ENCODE results near the gene LIG1.
A peak's percentile ranks its signal among the peaks of the same experiment; 100 is the strongest.

The LIG1 gene

DNA sequence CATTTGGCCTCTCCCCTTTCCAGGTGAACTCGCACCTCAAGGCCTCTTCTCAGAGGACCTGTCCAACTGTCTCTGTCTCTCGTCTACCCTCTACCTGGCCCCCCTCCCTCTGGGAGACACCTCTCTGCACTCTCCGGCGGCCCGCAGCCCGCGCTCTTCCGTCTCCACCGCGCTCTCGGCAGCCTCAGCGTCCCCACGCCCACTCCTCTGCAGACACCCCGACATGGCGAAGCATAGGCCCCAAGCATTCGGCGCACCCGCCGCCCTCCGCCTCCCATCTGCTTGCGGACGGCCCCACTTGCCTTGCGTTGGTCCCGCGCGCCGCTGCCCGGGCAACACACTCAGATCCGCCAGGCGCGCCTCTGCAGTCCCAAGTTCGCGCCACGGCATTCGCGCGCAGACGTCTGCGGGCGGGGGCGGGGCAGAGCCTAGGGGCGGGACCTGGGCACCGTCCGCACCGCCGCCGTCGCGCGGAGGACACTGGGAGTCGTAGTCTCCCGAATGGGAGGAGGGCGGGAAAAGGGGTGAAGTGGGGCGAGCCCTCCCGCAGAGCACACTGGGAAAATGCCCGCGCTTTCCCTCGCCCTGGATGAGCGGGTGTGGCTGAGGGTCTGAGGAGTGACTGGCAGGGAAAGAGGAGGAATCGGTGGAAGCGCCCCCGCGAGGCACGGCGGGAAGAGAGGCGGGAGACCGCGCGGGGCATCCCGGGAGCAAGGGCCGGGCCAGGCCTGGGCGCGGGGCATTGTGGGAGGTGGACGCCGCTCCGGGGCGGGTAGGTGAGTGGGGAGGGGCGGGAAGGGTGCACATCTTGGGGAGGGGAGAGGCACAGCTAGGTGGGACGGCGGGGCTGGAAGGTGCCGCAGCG lies at the start of gene LIG1, which contains the start of gene ZSWIM9:
Gene LIG1, minus strand, starts transcription at position 406 of the 865 bp plus-strand sequence. CDS start 4,778 bp downstream, outside the sequence.
Gene ZSWIM9, plus strand, starts transcription at position 742 of the 865 bp plus-strand sequence. CDS start 1,123 bp downstream, outside the sequence.
- peak; percentile 97 for DNase-seq

DNA sequence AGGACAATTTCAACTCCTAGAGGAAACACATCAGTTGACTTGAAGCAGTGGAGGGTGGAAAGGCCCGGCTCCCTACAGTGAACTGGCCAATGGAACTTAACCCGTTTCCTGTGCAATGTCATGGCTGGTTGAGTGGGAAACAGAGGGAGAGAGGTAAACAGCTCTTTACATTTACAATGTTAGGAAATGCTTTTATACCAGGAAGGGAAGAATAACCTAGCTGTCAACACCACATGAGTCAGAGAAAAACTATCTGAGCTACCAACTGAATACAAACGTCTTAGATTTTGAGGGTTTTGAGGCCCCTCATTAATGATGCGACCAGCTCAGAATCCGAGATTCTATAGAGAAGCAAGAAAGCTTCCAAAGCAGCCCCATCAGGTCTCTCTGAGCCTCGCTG lies 48.9 kb upstream of the LIG1 start:
- DNase-seq = peak; percentile 41

DNA sequence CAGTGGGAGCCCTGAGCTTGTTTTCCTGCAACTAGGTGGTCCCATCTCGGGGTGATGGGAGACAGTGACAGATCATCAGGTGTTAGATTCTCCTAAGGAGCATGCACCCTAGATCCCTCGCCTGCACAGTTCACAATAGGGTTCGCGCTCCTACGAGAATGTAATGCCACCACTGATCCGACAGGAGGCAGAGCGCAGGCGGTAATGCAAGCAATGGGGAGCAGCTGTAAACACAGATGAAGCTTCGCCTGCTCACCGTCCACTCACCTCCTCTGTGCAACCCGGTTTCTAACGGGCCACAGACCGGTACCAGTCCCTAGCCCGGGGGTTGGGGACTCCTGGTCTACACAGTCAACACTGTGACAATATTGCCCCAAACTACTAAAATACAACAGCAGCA lies 46.8 kb upstream of the LIG1 start:
- no peak for DNase-seq

DNA sequence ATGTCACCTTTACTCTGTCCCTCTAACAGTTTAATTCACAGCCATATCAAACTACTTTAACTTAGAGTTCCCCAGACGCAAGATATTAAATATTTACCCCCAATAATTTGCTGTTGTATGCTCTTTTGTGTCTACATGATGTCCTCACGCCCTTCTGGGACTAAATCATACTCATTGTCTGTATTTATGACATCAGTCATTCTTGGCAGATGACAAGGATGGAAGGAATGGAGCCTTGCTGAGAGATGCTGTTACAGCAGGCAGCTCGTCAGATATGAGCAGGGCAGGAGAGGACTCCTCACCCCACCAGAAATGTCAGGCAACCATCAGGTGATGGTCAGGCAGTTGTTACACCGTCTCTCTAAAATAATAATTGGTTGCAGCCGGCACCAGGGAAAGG lies 43.8 kb upstream of the LIG1 start:
- no peak for DNase-seq

DNA sequence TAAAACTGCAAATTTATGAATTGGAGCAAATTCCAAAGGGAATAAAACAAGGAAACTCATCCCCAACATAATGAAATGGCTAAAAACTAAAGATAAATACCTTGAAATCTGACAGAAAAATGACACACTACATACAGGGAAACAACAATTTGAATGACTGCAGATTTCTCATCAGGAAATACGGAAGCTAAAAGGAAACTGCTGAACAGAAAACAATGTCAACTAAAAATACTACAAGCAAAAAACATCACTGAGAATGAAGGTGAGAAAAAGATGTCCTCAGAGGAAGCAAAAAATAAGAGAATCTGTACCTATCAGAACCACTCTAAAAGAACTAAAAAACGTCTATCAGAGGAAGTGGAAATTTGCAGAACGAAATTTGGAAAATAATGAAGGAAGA lies 39.9 kb upstream of the LIG1 start:
- DNase-seq = no peak

DNA sequence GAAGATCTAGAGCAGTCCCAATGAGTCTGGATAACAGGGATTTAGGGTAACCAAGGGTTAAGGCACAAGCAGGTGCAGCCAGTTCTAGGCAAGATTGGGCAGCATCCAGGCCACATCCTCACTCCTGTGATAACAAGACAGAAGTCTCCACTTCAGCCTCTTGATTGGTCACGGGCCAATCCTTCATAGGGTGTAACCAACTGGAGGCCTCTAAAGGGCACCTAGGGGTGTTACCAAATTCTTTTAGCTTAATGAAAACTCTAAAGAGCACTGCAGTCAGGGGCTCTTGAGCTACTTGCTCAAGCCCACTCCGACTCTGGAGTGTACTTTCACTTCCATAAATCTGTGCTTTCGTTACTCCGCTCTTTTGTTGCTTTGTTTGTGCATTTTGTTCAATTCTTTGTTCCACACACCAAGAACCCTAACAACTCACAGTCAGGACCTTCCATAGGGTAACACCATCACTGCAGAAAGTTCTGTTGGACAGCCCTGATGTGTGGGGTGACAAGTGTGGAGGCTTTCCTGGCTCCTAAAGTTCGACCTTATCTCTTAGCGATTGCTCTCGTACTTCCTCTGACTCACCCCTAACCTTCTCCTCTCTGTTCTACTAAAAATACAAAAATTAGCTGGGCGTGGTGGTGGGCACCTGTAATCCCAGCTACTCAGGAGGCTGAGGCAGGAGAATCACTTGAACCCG lies 36.4 kb upstream of the LIG1 start:
- DNase-seq = peak; percentile 58

DNA sequence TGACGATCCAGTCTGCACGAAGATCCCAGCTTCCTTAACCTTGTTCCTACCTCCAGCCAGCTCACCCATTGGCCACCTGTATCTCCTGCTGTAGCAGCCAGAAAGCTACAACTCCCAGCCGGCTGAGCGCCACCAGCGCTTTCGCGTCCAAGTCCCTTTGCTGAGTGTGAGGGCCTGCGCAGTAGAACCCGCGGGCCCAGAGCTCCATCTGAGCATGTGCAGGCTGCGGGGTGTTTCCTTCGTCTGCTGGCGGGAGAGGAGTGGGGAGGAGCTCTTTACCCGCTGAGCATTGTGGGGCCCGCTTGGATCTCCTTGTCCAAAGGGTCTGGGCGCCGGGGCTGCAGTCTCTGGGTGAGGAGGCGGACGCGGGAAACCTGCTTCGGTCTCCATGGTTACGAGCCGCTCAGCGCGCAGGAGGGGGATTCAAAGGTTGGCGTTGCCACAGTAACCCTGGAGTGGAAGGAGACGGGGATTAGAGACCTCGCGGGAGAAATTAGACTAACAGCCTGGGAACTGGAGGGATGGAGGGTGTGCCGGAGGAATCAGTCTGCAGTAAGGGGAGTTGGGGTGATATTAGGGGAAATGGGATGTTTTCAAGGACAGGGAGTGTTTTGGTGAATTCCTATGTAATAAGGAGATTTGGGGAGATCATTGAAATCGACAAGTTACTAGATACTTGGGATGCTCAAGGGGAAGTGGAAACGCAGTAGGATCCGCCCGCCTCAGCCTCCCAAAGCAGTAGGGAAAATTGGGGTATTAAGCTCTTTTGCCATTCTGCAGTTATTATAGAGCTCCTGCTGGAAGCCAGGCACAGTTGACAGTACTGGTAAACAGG lies 33.9 kb upstream of the LIG1 start:
- peak; percentile 97 for DNase-seq

DNA sequence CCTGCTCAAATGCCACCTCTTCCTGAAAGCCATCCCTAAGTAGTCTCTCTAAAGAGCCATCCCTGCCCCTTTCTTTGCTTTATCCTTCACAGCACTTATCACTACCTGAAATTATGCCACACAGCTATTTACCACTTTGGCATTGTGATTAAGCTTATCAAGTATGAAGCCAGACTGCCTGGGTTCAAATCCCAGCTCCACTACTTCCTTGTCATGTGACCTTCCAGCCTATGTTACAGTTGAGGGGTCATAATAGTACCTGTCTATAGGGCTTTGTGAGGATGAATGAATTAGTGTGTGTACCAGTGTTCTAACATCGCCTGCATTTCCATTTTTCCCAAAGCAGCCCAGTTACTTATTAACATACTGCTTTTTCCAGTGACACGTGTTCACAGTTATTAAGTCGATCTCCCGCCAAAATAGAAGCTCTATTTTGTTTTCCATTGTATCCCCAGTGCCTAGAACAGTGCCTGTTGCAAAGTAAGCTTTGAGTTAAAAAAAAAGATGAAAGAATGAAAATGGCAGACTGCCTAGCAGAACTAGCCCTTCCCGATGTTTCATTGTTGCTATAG lies 33.2 kb upstream of the LIG1 start:
- no peak for DNase-seq

DNA sequence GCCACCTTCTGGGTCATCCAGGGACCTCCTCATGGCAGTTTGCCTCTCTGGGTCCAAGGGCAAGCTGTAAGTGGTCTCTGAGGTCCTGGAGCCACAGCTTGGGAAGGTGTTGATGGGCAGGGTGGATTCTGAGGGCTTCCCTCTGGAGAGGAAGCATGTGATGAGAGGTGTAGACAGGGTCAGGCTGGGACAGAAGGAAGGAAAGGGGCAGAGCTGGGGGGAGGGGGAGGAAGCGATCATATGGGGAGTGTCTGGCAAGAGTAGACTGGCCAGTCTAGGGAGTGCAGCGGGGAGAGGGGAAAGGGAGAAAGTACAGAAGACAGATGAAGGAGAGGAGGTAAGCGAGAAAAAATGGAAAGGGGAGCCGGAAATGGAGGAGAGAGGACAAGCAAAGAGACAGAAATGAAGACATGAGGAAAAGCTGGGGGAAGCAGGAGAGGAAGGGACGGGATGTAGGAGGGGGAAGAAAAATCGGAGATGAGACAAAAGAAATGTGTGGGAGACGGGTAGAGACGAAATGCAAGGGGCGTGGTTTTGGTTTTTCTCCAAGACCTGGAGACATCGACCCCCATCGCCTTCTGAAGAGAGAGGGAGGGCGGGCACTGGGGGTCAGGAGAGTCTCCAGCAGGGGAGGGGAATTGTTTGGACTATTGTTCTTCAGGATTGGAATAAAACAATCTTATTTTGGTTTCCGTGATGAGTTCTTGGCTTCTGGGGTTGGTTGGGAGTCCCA lies 27.0 kb upstream of the LIG1 start:
- DNase-seq = no peak

DNA sequence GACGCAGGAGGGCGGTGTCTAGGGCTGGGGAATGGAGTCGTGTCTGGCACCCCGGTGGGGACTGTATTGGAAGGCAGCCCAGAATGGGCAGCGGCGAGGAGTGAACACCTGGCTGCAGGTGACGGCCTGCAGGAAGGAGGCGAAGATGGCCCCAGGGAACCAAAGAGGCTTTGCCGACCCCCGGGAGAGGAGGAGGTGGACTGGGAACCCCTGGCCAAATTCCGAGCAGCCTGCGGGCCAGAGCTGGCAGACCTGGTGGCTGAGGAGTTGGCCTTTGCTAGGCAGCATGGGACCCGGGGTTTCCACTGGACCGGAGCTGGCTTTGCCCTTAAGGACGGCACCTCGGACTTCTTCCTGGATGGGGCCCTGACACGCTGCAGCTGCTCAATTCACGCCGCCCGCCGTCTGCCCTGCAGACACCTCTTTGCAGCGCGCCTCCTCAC lies 26.2 kb upstream of the LIG1 start:
- no peak for DNase-seq

DNA sequence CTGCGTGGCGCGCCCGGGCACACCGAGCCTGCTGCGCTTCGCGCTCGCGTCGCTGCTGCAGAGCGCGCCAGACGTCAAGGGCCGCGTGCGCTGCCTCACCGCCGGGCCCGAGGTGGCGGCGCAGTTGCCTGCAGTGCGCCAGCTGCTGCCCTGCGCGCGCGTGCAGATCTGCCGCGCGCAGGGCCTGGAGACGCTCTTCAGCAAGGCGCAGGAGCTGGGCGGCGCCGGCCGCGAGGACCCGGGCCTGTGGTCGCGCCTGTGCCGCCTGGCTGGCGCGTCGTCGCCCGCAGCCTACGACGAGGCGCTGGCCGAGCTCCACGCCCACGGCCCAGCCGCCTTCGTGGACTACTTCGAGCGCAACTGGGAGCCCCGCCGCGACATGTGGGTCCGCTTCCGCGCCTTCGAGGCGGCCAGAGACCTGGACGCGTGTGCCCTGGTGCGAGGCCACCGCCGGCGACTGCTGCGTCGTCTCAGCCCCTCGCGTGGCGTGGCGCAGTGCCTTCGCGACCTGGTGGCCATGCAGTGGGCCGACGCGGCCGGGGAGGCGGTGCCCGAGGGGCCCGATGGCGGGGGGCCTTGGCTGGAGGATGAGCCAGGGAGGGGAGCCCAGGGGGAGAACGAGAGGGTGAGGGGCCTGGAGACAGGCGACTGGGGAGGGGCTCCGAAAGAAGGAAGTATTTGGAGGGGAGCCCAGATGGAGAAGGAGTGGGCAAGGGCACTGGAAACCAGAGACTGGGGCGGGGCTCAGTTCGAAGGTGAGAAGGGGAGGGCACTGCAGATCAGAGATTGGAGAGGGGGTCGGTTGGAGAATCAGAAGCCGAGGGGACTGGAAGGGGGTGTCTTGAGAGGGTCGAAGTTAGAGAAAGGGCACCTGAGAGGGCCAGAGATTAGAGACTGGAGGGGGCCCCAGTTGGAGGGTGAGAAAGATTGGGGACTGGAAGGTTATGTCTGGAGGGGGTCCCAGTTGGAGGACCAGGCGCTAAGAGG lies 25.0 kb upstream of the LIG1 start:
- no peak for DNase-seq

DNA sequence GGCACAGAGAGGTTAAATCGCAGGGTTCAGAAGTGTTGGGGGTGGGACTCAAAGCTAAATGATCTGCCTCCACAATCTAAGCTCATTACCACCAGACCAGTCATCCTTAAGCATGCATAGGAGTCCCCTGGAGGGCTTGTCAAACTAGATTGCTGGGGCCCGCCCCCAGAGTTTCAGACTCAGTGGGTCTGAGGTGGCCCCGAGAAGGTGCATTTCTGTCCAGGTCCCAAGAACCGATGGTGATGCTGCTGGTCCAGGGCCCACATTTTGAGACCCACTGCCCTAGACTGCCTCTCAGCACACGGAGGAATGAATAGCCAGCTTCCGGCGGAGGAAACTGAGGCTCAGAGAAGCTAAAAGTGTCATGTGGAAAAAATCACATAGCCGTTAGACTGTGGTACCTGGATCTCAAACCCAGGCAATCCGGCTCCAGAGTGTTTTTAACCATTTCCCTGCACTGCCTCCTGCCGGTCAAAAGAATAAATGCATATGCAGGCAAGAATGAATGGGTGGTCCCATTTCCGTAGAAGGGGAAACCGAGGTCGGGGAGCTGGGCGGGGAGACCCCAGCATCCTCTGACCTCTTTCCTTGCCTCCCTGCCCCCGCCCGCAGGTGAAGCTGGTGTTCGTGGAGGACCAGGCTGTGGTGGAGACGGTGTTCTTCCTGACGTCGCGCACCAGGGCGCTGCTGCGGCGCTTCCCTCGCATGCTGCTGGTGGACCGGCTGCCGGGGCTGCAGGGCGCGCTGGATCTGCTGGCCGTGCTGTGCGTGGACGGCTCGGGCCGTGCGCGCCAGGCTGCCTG lies 24.1 kb upstream of the LIG1 start:
- no peak for DNase-seq

DNA sequence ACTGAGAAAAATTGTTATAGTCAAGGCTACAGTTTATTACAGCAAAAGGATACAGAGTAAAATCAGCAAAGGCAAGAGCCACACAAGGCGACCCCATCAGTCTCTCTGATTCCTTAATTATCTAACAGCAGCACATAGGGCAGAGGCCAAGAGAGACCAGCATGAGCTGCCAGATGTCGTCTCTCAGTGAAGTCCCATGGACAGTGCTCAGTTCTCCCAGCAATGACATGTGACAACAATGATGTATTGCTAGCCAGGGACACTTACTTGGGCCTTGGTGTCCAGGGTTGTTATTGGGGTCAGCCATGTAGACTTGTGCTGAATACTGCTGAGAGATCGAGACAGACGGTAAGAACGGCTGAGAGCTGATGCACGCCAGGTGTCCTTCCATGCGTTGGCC lies 22.6 kb upstream of the LIG1 start:
- DNase-seq = no peak

DNA sequence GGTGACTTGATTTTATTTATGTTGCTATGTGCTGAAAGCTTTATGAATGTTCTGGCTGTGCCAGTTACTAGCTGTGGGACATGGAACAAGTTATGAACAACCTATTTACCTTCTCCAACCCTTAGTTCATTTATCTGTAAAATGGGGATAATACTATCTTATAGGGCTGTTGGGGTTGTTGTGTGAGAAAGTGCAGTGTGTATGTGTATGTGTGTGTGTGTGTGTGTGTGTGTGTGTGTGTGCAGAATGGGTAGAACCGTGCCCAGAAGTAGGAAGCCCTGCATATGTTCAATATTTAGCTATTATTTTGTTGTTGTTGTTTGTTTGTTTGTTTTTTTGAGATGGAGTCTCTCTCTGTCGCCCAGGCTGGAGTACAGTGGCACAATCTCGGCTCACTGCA lies 20.7 kb upstream of the LIG1 start:
- DNase-seq = no peak

DNA sequence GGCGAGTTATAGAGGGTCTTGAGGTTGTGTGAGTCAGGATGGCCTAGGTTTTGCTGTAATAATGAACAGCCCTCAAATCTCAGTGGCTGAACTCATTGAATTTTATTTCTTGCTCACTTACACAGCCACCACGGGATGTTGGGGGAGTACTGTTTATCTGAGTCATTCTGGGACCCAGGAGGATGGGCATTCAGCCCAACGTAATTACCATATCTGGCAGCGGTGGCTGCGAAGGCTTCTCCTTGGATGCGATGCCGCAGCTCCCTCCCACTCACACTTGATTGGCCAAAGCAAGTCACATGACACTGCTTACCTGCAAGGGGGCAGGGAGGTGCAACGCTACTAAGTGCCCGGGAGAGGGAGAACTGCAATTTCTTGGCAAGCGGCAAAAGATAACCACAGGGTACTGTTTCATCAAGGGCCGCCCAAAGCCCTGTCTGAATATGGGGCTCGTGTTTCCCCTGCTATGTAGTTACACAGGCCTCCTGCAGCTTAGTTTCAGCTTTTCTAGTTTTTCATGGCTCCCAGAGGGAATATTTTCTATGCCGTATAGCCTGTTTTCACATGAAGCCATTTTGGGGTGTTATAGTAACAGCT lies 20.2 kb upstream of the LIG1 start:
- peak; percentile 58 for DNase-seq

DNA sequence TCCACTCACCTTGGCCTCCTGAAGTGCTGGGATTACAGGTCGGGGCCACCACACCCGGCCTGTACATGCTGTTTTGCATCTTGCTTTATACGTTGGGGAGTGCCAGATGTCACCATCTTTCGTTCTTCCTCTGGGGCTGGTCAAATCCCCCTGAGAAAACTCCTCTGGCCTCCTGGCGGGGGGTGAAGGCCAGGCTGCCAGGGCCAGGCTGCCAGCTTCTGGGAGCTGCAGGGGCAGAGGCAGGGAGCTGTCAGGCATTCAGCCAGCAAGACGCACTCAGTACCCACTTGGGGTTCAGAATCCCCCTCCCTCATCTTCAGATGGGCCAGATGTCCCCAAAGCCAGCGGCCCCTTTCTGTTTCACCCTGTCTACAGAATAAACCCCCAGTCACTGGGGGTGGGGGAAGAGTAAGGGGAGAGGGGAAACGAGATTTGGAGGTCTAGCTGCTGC lies 16.4 kb upstream of the LIG1 start:
- no peak for DNase-seq

DNA sequence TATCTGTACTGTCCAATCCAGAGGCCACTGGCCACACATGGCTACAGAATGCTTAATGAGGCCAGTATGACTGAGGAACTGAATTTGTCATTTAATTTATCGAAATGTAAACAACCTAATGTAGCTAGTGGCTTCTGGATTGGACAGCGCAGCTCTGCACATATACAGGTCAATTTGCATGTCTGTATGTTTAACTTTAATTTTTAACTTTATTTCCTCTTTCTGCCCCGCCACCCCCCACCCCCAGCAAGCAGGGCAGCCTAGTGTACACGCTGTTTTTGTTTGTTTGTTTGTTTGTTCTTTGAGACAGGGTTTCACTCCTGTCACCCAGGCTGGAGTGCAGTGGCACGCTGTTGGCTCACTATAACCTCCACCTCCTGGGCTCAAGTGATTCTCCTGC lies 15.9 kb upstream of the LIG1 start:
- DNase-seq = no peak

DNA sequence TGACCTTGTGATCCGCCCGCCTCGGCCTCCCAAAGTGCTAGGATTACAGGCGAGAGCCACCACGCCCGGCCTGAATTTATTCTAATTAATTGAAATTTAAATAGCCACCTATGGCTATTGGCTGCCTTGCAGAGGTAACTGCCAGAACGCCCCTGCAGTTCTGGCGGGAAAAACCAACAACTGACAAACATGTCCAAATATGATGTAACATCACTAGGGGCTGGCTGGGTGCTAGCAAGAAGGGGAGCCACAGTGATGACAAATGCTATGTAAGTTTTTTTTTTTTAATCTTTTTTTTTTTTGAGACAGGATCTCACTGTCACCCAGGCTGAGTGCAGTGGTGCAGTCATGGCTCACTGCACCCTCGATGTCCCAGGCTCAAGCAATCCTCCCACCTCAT lies 13.2 kb upstream of the LIG1 start:
- DNase-seq = no peak

DNA sequence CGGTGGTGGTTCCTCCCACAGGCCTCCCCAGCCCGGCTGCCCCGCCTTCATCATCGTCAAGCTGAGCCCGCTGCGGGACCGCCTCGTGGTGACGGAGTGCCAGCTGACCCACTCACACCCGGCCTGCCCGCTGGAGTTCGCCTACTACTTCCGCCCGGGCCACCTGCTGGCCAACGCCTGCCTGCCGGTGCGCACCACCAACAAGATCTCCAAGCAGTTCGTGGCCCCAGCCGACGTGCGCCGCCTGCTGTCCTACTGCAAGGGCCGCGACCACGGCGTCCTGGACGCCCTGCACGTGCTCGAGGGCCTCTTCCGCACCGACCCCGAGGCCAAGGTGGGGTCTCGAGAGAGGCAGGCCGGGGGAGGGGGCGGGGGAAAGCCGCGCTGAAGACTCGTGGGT lies 12.3 kb upstream of the LIG1 start:
- no peak for DNase-seq
